Heart right ventricle (tissue), 16 donors: ENCODE data around the gene MYO1C. TPM values are rescaled to one million over a fixed set of nuclear protein-coding genes. Genes with fewer than 3 reads are reported as not detected.

Experiments
- ATAC-seq, 8 donors: fragments of 200-7000 bp; cut with Tn5 transposase; one replicate each; pipeline ENCODE4 v1.9.1; 2020; ENCODE audit warnings: mild to moderate bottlenecking in 8 of 8, moderate library complexity in 8 of 8, moderate number of reproducible peaks in 1 of 8
- DNase-seq, 2 donors: peaks; one replicate each; pipeline ENCODE4 v3.0.0-alpha.2; 2020
- H3K27ac ChIP-seq, 10 donors: fragments of 200-600 bp; sonication (generic) in 2 of 10; one replicate each; pipeline versions ENCODE4 v1.5.0 to v1.8.0; 2020 to 2022; ENCODE audit warnings: mild to moderate bottlenecking in 3 of 10
- H3K27me3 ChIP-seq, 7 donors: fragments of 200-600 bp; one replicate each; pipeline ENCODE4 v1.8.0; 2021 to 2022; ENCODE audit warnings: mild to moderate bottlenecking in 2 of 7
- H3K36me3 ChIP-seq, 9 donors: fragments of 200-600 bp; sonication (generic) in 1 of 9; one replicate each; pipeline versions ENCODE4 v1.5.0 to v1.8.0; 2020 to 2022; ENCODE audit warnings: mild to moderate bottlenecking in 2 of 9
- H3K4me1 ChIP-seq, 9 donors: fragments of 200-600 bp; sonication (generic) in 1 of 9; one replicate each; pipeline versions ENCODE4 v1.5.0 to v1.8.0; 2020 to 2022; ENCODE audit warnings: mild to moderate bottlenecking in 4 of 9
- H3K4me3 ChIP-seq, 10 donors: fragments of 200-600 bp; sonication (generic) in 2 of 10; one replicate each; pipeline versions ENCODE4 v1.5.0 to v1.8.0; 2020 to 2022; ENCODE audit warnings: mild to moderate bottlenecking in 7 of 10, moderate library complexity in 2 of 10
- H3K9me3 ChIP-seq, 11 donors: fragments of 200-600 bp in 10 of 11; sonication (generic) in 2 of 11; one replicate each; pipeline versions ENCODE4 v1.5.0 to v1.8.0; 2013 to 2022; ENCODE audit warnings: mild to moderate bottlenecking in 2 of 11, control low read depth in 1 of 11, moderate library complexity in 1 of 11
- CTCF ChIP-seq, 9 donors: fragments of 200-600 bp; sonication (generic) in 2 of 9; IDR thresholded peaks; one replicate each; pipeline versions ENCODE4 v1.5.0 to v1.8.0; 2021 to 2022; ENCODE audit warnings: antibody characterized with exemption in 9 of 9, mild to moderate bottlenecking in 5 of 9, moderate library complexity in 1 of 9
- WGBS, 2 donors: extraction: QIAGEN DNeasy Blood & Tissue Kit; methylation state at CpG; one replicate each; pipeline ENCODE4 v1.1.7; 2013; ENCODE audit warnings: inconsistent platforms in 1 of 2; 5-methylcytosine and 5-hydroxymethylcytosine counted together
- intact Hi-C, 10 donors: fragments of 100-400 bp; cut with DNase I; formaldehyde crosslinking; loops; one replicate each; pipeline versions ENCODE4 v1.11.1 to v1.14.2; 2022
- polyA plus RNA-seq, 2 donors: library from polyadenylated mRNA; stranded (reverse); fragments of 200-250 nt; gene quantifications; one replicate each; pipeline ENCODE4 v1.2.3, GENCODE V29; 2013
- total RNA-seq, 10 donors: library from RNA; stranded (reverse); fragmentation: NEBNext Ultra II Directional in 3 of 10; extraction: Animal tissue kit (Norgen Biotek cat#: 25700) in 3 of 10; gene quantifications; one replicate each; pipeline versions ENCODE4 v1.2.1 to v1.2.4, GENCODE V29; 2021 to 2023
- donor health status: Arrhythmogenic right ventricular cardiomyopathy.
- donor health status: ischemic (EF 13 %, LVEDD 7.1; RV severe dilation, severe dysfunction).
- donor health status: healthy with polysubstance abuse.
- donor health status: DM: no; HTN: yes; CAD: no.
- donor health status: DM: no; HTN: no; CAD: no.
- donor health status: ischemic (EF 25% LVEDD 6.9; RV normal size, moderate dysfunction).
- donor health status: ischemic (EF 25% LVEDD 5.7; RV mildly dilated, moderate dysfunction).
- donor health status: healthy.
- donor health status: DM: yes; HTN: yes; CAD: no.
- donor health status: Ischemic cardiomyopathy.
- donor health status: ischemic (EF 35%, LVEDD 5.7; RV mildly dilated, moderate dysfunction).
- donor health status: nonischemic (EF 11% LVEDD 7.7; RV severe dilation, severe dysfunction).
- donor health status: DM: yes; HTN: yes; CAD: no.
- donor health status: PGD.
- donor health status: ischemic (EF 29% LVEDD 5.4; RV normal size, mild dysfunction).
- donor health status: nonischemic (EF 23%, LVEDD 6.1; RV moderate dilation, normal function).

The MYO1C gene
- total and polyA plus RNA-seq, 12 donors: 101 to 229 (median 169) TPM

GRCh38 chr17:1495265-1495989 is 2.9 kb upstream of the MYO1C start:
- Histone ChIP-seq H3K27me3 (peaks cover 0 to 10% (median 0%) of the 10 kb centered on the region in 7 donors), H3K4me1 (peaks cover 12 to 78% (median 62%) of the 10 kb centered on the region in 9 donors), H3K27ac (peak overlapping the region in 9 of 10 donors; percentile 34 to 100 (median 97)), H3K36me3 (peaks cover 0 to 58% (median 6%) of the 10 kb centered on the region in 9 donors), H3K4me3 (peak overlapping the region in 3 of 10 donors; percentile 6 to 14 (median 13)), H3K9me3 (no peaks in the 10 kb centered on the region)
- intact Hi-C loops: loop anchor here in 1 of 10 donors (2.0 kb wide), 1 partner anchor 15 kb away; no protein-coding TSS in a partner anchor
- ATAC-seq (peak in 7 of 8 donors; percentile 30 to 71 (median 47)), DNase-seq (peak; percentile 71 to 74)
- WGBS, 2 donors: 49 to 58% methylated on average over 14 of the region's 14 CpGs
- TF ChIP-seq CTCF (IDR thresholded peaks at IDR 0.05): no peak

GRCh38 chr17:1494736-1495253 is 2.3 kb upstream of the MYO1C start:
- intact Hi-C loops: loop anchor here in 2 of 10 donors (2.0 to 5.0 kb wide), 2 partner anchors 16 to 37 kb away; partner anchors contain the start of gene CRK (in 1 of the 2)
- Histone ChIP-seq H3K27ac (peak overlapping the region; percentile 26 to 100 (median 96)), H3K4me1 (peaks cover 12 to 85% (median 68%) of the 10 kb centered on the region in 9 donors), H3K9me3 (no peaks in the 10 kb centered on the region), H3K27me3 (peaks cover 0 to 10% (median 0%) of the 10 kb centered on the region in 7 donors), H3K4me3 (peak overlapping the region in 2 of 10 donors; percentile 13 to 14), H3K36me3 (peaks cover 0 to 55% (median 6%) of the 10 kb centered on the region in 9 donors)
- ATAC-seq (no peak), DNase-seq (no peak)
- WGBS, 2 donors: 70 to 82% methylated on average over 11 of the region's 11 CpGs
- no peak for TF ChIP-seq CTCF (IDR thresholded peaks at IDR 0.05)

- no peak overlapping the region for H3K4me3 ChIP-seq
- no peak for DNase-seq
- H3K36me3 ChIP-seq: peaks cover 0 to 49% (median 6%) of the 10 kb centered on the region in 9 donors
- H3K4me1 ChIP-seq: peaks cover 12 to 91% (median 74%) of the 10 kb centered on the region in 9 donors
- no peak for ATAC-seq
- no peaks in the 10 kb centered on the region for H3K9me3 ChIP-seq
- peaks cover 0 to 10% (median 0%) of the 10 kb centered on the region in 7 donors for H3K27me3 ChIP-seq
- WGBS, 2 donors: 82 to 93% methylated on average over 7 of the region's 7 CpGs
- intact Hi-C loops: loop anchor here in 2 of 10 donors (2.0 to 5.0 kb wide), 2 partner anchors 17 to 37 kb away; partner anchors contain the start of gene CRK (in 1 of the 2)
- peak overlapping the region in 8 of 10 donors; percentile 93 to 100 (median 98) for H3K27ac ChIP-seq
- TF ChIP-seq CTCF (IDR thresholded peaks at IDR 0.05): no peak
These were observed 1.7 kb upstream of the MYO1C start for GRCh38 chr17:1494203-1494602.

GRCh38 chr17:1493291-1493980 is 950 bp upstream of the MYO1C start:
- ATAC-seq: peak; percentile 7 to 62 (median 36)
- intact Hi-C loops: loop anchor here in 3 of 10 donors (2.0 to 5.0 kb wide), 2 partner anchors 17 to 36 kb away; partner anchors contain the start of gene CRK (in 1 of the 3)
- no peak for TF ChIP-seq CTCF (IDR thresholded peaks at IDR 0.05)
- H3K4me1 ChIP-seq: peaks cover 18 to 93% (median 81%) of the 10 kb centered on the region in 9 donors
- peak overlapping the region in 9 of 10 donors; percentile 54 to 84 (median 74) for H3K4me3 ChIP-seq
- 40 to 46% methylated on average over 23 of the region's 23 CpGs for WGBS, 2 donors
- peak; percentile 62 to 69 for DNase-seq
- H3K27me3 ChIP-seq: peaks cover 0 to 10% (median 0%) of the 10 kb centered on the region in 7 donors
- peak overlapping the region; percentile 88 to 100 (median 97) for H3K27ac ChIP-seq
- H3K36me3 ChIP-seq: peaks cover 0 to 42% (median 6%) of the 10 kb centered on the region in 9 donors
- H3K9me3 ChIP-seq: no peaks in the 10 kb centered on the region
